ENCODE data around the gene TLCD3A.

Gene TLCD3A

GRCh38 chr17:732902-733720, 715 bp downstream of the TLCD3A start:
- peak overlapping the region; percentile 98 for H3K27ac ChIP-seq
- TF ChIP-seq, protein P1, sequence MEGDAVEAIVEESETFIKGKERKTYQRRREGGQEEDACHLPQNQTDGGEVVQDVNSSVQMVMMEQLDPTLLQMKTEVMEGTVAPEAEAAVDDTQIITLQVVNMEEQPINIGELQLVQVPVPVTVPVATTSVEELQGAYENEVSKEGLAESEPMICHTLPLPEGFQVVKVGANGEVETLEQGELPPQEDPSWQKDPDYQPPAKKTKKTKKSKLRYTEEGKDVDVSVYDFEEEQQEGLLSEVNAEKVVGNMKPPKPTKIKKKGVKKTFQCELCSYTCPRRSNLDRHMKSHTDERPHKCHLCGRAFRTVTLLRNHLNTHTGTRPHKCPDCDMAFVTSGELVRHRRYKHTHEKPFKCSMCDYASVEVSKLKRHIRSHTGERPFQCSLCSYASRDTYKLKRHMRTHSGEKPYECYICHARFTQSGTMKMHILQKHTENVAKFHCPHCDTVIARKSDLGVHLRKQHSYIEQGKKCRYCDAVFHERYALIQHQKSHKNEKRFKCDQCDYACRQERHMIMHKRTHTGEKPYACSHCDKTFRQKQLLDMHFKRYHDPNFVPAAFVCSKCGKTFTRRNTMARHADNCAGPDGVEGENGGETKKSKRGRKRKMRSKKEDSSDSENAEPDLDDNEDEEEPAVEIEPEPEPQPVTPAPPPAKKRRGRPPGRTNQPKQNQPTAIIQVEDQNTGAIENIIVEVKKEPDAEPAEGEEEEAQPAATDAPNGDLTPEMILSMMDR (conservative IDR thresholded peaks at IDR 0.05), result no peak

GRCh38 chr17:733743-734142, 1.3 kb downstream of the TLCD3A start:
- peak overlapping the region; percentile 98 for H3K27ac ChIP-seq

DNA sequence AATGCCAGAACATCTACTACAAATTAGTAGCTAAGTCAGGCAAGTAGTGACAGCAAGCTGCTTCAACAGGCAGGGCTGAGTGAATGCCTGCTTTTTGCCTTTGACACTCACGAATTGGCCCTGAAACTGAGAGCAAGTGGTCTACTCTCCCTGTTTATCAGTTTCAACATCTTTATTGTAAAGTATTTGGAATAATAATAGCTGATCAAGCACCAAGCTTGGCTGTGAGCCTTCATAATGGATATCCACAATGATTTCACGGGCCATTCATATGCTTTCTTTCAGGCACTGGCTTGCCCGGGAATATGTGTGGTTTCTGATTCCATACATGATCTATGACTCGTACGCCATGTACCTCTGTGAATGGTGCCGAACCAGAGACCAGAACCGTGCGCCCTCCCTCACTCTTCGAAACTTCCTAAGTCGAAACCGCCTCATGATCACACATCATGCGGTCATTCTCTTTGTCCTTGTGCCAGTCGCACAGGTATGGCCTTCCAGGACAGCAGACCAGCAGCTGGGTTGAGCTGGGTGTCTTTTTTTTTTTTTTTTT, 5.2 kb downstream of the TLCD3A start:
- H3K27ac ChIP-seq, result no peak overlapping the region
- TF ChIP-seq, protein P1 (conservative IDR thresholded peaks at IDR 0.05), result no peak

More at GRCh38 chr17:733743-734142, 1.3 kb downstream of the TLCD3A start:
- TF ChIP-seq, protein P1 (conservative IDR thresholded peaks at IDR 0.05), result no peak

GRCh38 chr17:740240-741017, 8.0 kb downstream of the TLCD3A start:
- TF ChIP-seq, protein P1 (conservative IDR thresholded peaks at IDR 0.05), result no peak
- H3K27ac ChIP-seq, result no peak overlapping the region

DNA sequence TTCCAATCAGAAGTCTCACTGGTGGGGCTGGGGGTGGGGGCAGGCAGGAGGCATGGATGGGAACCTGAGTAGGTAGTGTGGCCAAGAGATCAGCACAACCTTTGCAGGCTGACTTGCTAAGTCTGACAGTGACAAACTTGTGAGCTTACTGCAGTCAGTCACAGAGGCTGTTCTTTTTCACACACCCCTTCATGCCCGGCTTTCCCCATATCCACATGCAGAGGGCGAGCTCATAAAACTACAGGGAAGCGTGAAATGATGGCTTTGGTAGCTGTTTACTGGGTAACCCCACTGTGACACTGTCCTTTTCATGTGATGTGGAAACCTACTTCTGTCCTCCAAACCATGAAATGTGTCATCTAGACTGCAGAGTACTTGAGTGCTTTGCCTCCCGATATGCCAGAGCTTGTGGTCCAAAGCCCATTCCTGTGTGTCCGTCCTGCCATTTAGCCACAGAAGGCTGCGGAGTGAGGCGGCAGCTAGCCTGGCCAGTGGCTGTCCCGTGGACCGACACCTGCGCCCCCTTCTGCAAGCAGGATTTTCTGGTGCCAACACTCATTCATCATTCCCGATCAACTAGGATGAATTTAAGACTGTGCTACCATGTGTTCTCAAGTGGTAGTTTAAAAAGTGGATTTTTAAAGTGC, 9.9 kb downstream of the TLCD3A start:
- TF ChIP-seq, protein P1 (conservative IDR thresholded peaks at IDR 0.05), result no peak
- no peak overlapping the region for H3K27ac ChIP-seq

DNA sequence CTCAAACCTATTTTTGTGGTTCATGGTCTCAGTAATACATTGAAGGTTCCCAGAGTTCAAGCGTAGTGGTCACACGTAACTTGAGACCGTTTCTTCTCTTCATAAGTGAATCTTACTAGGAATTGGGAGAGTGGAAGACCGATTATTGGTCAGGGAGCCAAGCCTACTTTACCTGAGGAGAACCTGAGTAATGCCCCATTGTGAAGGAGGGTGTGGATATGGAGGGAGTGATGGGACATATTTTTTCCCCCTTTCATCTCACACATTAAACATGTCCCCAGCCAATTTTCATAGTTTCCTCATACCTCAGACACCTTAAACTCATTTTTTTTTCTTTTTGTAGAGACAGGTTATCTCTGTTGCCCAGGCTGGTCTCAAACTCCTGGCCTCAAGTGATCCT, 10.7 kb downstream of the TLCD3A start:
- TF ChIP-seq, protein P1 (conservative IDR thresholded peaks at IDR 0.05), result no peak

DNA sequence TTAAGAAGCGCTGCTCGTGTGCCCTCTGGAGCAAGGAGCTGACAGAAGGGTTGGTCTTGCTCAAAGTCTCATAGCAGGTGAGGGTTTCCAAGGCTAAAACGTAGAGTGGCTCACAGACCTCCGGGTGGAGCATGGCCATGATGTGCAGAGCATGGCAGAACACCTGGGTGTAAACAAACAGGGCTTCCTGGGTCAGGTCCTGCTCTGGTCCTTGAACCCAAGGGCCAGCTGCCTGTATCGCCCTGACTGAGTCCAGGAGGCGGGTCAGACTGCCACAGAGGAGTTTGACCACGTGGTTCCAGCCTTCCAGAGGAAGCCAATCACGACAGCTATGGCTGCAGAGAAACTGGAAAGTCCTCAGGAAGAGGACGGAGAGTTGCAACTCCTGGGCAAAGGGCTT, 12.5 kb downstream of the TLCD3A start:
- TF ChIP-seq, protein P1 (conservative IDR thresholded peaks at IDR 0.05), result no peak
- H3K27ac ChIP-seq, result no peak overlapping the region

More for the DNA sequence above, 10.7 kb downstream of the TLCD3A start:
- no peak overlapping the region for H3K27ac ChIP-seq
